Neural cell (in vitro differentiated cells): Measurements from ENCODE around the gene PPP2R3A. TPM values are rescaled to one million over a fixed set of nuclear protein-coding genes. Genes with fewer than 3 reads are reported as not detected.

Experiments
- H2AFZ ChIP-seq: fragments of 200-600, 300-800 bp; sonication (generic), shearing (Covaris generic); 2 replicates; pipeline ENCODE4 v1.6.0; 2014; ENCODE audit warnings: low read depth, mild to moderate bottlenecking, antibody characterized with exemption, low read length, moderate library complexity
- H3F3A ChIP-seq: fragments of 200-600 bp; shearing (Covaris generic); 2 replicates; pipeline ENCODE4 v1.6.1; 2016; ENCODE audit warnings: mild to moderate bottlenecking, moderate library complexity, mixed read lengths, antibody characterized with exemption, low read length; ENCODE audit not compliant: insufficient read depth, poor library complexity, severe bottlenecking
- H3K27ac ChIP-seq: fragments of 200-600, 300-800 bp; sonication (generic), shearing (Covaris generic); 2 replicates; pipeline ENCODE4 v1.5.1; 2014; ENCODE audit warnings: mild to moderate bottlenecking, low read length, moderate library complexity
- H3K27me3 ChIP-seq: fragments of 300-800, 200-600 bp; sonication (generic), shearing (Covaris generic); 2 replicates; pipeline ENCODE4 v1.6.0; 2014; ENCODE audit warnings: mild to moderate bottlenecking, low read depth, low read length, moderate library complexity; ENCODE audit not compliant: insufficient read depth
- H3K36me3 ChIP-seq: fragments of 300-800, 200-600 bp; sonication (generic), shearing (Covaris generic); 2 replicates; pipeline ENCODE4 v1.5.1; 2014; ENCODE audit warnings: mild to moderate bottlenecking, antibody characterized with exemption, low read length, moderate library complexity; ENCODE audit not compliant: insufficient read depth
- H3K4me2 ChIP-seq: fragments of 300-800, 200-600 bp; sonication (generic), shearing (Covaris generic); 2 replicates; pipeline ENCODE4 v1.6.0; 2014; ENCODE audit warnings: mild to moderate bottlenecking, low read length
- H3K4me3 ChIP-seq: fragments of 300-800, 200-600 bp; sonication (generic), shearing (Covaris generic); 2 replicates; pipeline ENCODE4 v1.5.1; 2014; ENCODE audit warnings: mild to moderate bottlenecking, low read length, moderate library complexity
- H3K79me2 ChIP-seq: fragments of 200-600 bp; shearing (Covaris generic); replicated peaks from 2 replicates; pipeline ENCODE4 v1.6.0; 2014; ENCODE audit warnings: mild to moderate bottlenecking, low read length, moderate library complexity; ENCODE audit not compliant: insufficient read depth
- H3K9ac ChIP-seq: fragments of 300-800, 200-600 bp; sonication (generic), shearing (Covaris generic); 2 replicates; pipeline ENCODE4 v1.6.1; 2016; ENCODE audit warnings: mild to moderate bottlenecking, low read length, mixed read lengths
- H3K9me2 ChIP-seq: fragments of 200-600 bp; shearing (Covaris generic); 2 replicates; pipeline ENCODE4 v1.6.1; 2016; ENCODE audit warnings: mild to moderate bottlenecking, low read length, mixed read lengths; ENCODE audit not compliant: insufficient read depth
- H3K9me3 ChIP-seq: fragments of 200-600, 300-800 bp; sonication (generic), shearing (Covaris generic); 2 replicates; pipeline ENCODE4 v1.6.1; 2016; ENCODE audit warnings: mild to moderate bottlenecking, mixed run types, low read length, moderate library complexity, mixed read lengths
- H4K20me1 ChIP-seq: fragments of 200-600 bp; shearing (Covaris generic); 2 replicates; pipeline ENCODE4 v1.6.1; 2016; ENCODE audit warnings: mild to moderate bottlenecking, mixed run types; ENCODE audit not compliant: insufficient read depth
- EP300 ChIP-seq: fragments of 450-650 bp; conservative IDR thresholded peaks from 2 replicates; pipeline ENCODE4 v1.6.1; 2014; ENCODE audit warnings: antibody characterized with exemption, mild to moderate bottlenecking, moderate library complexity; ENCODE audit not compliant: poor library complexity, severe bottlenecking
- EZH2 ChIP-seq: fragments of 200-600, 300-800 bp; shearing (Covaris generic), sonication (generic); IDR thresholded peaks from 2 replicates; pipeline ENCODE4 v1.6.1; 2014; ENCODE audit warnings: antibody characterized with exemption, low read length, borderline replicate concordance, mild to moderate bottlenecking; ENCODE audit not compliant: insufficient read depth, poor library complexity, severe bottlenecking
- MXI1 ChIP-seq: fragments of 450-650 bp; conservative IDR thresholded peaks from 2 replicates; pipeline ENCODE4 v1.6.1; 2014; ENCODE audit warnings: antibody characterized with exemption, mild to moderate bottlenecking; ENCODE audit not compliant: poor library complexity, severe bottlenecking
- POLR2AphosphoS5 ChIP-seq: IDR thresholded peaks from 2 replicates; pipeline ENCODE4 v1.6.1; 2012
- RAD21 ChIP-seq: fragments of 450-650 bp; conservative IDR thresholded peaks from 2 replicates; pipeline ENCODE4 v1.6.1; 2014; ENCODE audit warnings: antibody characterized with exemption, mild to moderate bottlenecking, moderate library complexity
- SMC3 ChIP-seq: fragments of 450-650 bp; conservative IDR thresholded peaks from 2 replicates; pipeline ENCODE4 v1.6.1; 2014; ENCODE audit warnings: antibody characterized with exemption, mild to moderate bottlenecking, moderate library complexity; ENCODE audit not compliant: poor library complexity
- TAF1 ChIP-seq: IDR thresholded peaks from 2 replicates; pipeline ENCODE4 v1.6.1; 2012; ENCODE audit warnings: low read depth
- polyA minus RNA-seq: library from RNA; depleted of rRNA, polyadenylated mRNA; stranded (reverse); fragments of >200 nt; gene quantifications from 2 replicates; pipeline ENCODE4 v1.2.3, GENCODE V29; 2014
- polyA plus RNA-seq: library from polyadenylated mRNA; depleted of rRNA; stranded (reverse); fragments of >200 nt; gene quantifications from 2 replicates; pipeline ENCODE4 v1.2.3, GENCODE V29; 2014
- TF ChIP-seq, protein P1 (sequence below): IDR thresholded peaks from 2 replicates; pipeline ENCODE4 v1.6.1; 2012; ENCODE audit warnings: borderline replicate concordance
- TF ChIP-seq, protein P2 (sequence below): fragments of 450-650 bp; IDR thresholded peaks from 2 replicates; pipeline ENCODE4 v1.5.1; 2014; ENCODE audit warnings: antibody characterized with exemption, mild to moderate bottlenecking, moderate library complexity; ENCODE audit not compliant: poor library complexity, severe bottlenecking

The PPP2R3A gene, protein sequence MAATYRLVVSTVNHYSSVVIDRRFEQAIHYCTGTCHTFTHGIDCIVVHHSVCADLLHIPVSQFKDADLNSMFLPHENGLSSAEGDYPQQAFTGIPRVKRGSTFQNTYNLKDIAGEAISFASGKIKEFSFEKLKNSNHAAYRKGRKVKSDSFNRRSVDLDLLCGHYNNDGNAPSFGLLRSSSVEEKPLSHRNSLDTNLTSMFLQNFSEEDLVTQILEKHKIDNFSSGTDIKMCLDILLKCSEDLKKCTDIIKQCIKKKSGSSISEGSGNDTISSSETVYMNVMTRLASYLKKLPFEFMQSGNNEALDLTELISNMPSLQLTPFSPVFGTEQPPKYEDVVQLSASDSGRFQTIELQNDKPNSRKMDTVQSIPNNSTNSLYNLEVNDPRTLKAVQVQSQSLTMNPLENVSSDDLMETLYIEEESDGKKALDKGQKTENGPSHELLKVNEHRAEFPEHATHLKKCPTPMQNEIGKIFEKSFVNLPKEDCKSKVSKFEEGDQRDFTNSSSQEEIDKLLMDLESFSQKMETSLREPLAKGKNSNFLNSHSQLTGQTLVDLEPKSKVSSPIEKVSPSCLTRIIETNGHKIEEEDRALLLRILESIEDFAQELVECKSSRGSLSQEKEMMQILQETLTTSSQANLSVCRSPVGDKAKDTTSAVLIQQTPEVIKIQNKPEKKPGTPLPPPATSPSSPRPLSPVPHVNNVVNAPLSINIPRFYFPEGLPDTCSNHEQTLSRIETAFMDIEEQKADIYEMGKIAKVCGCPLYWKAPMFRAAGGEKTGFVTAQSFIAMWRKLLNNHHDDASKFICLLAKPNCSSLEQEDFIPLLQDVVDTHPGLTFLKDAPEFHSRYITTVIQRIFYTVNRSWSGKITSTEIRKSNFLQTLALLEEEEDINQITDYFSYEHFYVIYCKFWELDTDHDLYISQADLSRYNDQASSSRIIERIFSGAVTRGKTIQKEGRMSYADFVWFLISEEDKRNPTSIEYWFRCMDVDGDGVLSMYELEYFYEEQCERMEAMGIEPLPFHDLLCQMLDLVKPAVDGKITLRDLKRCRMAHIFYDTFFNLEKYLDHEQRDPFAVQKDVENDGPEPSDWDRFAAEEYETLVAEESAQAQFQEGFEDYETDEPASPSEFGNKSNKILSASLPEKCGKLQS (N-terminal part only)
- polyA plus RNA-seq (16.9 and 17.9 TPM in 2 replicates), polyA minus RNA-seq (79.1 and 88.9 TPM in 2 replicates)

DNA sequence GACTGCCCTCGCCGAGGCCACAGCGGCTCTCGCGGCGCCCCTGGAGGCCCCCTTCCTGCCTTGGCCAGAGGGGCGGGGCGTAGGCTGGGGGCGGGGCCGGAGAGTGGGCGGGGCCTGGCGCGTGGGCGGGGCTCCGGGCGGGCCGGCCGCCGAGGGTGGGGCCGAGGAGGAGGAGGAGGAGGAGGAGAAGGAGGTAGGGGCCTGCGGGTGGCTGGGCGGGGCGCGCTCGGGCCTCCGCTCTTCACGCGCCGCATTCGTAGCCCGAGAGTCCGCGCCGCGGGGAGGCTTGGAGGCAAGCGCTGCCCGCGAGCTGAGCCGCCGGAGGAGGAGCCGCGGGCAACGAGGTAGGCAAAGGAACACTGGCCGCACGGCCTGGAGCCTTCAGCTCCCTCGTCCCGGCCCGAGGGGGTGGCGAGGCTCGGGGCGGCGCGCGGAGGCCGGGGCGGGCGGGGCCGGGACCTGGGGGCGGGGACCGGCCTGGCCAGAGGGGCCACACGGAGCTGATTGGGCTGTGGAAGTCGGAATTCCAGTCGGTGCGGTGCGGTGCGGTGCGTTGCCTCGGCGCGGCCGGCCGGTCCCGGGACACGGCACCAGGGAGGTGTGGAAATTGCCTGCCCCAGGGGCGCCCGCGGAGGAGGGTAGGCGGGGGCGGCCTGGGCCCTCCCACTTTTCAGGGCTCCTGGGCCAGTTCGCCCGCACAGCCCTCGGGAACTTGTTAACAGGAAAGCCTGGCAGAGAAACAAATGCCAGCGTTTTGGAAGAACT, at the start of gene PPP2R3A:
PPP2R3A (plus strand) TSS at position 223 of the 765 bp plus-strand sequence. CDS start 35,771 bp downstream, outside the sequence.
- Histone ChIP-seq H3K9ac (peak within 1 kb of the TSS; percentile 86), H4K20me1 (no peaks in the 10 kb centered on the region), H3K36me3 (no peaks in the 10 kb centered on the region), H3K9me3 (no peaks in the 10 kb centered on the region), H3K4me3 (peak within 1 kb of the TSS; percentile 92), H3K27me3 (no peaks in the 10 kb centered on the region), H3K27ac (peak within 1 kb of the TSS; percentile 50), H2AFZ (peak within 1 kb of the TSS; percentile 82), H3F3A (peaks cover 8% of the 10 kb centered on the region), H3K79me2 (peaks cover 38% of the 10 kb centered on the region), H3K4me2 (peak within 1 kb of the TSS; percentile 66), H3K9me2 (no peaks in the 10 kb centered on the region)
- TF ChIP-seq, protein P1, sequence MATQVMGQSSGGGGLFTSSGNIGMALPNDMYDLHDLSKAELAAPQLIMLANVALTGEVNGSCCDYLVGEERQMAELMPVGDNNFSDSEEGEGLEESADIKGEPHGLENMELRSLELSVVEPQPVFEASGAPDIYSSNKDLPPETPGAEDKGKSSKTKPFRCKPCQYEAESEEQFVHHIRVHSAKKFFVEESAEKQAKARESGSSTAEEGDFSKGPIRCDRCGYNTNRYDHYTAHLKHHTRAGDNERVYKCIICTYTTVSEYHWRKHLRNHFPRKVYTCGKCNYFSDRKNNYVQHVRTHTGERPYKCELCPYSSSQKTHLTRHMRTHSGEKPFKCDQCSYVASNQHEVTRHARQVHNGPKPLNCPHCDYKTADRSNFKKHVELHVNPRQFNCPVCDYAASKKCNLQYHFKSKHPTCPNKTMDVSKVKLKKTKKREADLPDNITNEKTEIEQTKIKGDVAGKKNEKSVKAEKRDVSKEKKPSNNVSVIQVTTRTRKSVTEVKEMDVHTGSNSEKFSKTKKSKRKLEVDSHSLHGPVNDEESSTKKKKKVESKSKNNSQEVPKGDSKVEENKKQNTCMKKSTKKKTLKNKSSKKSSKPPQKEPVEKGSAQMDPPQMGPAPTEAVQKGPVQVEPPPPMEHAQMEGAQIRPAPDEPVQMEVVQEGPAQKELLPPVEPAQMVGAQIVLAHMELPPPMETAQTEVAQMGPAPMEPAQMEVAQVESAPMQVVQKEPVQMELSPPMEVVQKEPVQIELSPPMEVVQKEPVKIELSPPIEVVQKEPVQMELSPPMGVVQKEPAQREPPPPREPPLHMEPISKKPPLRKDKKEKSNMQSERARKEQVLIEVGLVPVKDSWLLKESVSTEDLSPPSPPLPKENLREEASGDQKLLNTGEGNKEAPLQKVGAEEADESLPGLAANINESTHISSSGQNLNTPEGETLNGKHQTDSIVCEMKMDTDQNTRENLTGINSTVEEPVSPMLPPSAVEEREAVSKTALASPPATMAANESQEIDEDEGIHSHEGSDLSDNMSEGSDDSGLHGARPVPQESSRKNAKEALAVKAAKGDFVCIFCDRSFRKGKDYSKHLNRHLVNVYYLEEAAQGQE = peak; percentile 6
- no peak for TF ChIP-seq EZH2
- TF ChIP-seq, protein P2, sequence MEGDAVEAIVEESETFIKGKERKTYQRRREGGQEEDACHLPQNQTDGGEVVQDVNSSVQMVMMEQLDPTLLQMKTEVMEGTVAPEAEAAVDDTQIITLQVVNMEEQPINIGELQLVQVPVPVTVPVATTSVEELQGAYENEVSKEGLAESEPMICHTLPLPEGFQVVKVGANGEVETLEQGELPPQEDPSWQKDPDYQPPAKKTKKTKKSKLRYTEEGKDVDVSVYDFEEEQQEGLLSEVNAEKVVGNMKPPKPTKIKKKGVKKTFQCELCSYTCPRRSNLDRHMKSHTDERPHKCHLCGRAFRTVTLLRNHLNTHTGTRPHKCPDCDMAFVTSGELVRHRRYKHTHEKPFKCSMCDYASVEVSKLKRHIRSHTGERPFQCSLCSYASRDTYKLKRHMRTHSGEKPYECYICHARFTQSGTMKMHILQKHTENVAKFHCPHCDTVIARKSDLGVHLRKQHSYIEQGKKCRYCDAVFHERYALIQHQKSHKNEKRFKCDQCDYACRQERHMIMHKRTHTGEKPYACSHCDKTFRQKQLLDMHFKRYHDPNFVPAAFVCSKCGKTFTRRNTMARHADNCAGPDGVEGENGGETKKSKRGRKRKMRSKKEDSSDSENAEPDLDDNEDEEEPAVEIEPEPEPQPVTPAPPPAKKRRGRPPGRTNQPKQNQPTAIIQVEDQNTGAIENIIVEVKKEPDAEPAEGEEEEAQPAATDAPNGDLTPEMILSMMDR = no peak
- peak; percentile 66 for TF ChIP-seq POLR2AphosphoS5
- no peak for TF ChIP-seq SMC3
- TF ChIP-seq TAF1 = peak; percentile 46
- no peak for TF ChIP-seq EP300
- TF ChIP-seq MXI1 = peak; percentile 33
- no peak for TF ChIP-seq RAD21
